Measurements from ENCODE around the gene TMIGD3. TPM values are rescaled to one million over a fixed set of nuclear protein-coding genes. Genes with fewer than 3 reads are reported as not detected.

Gene TMIGD3
- polyA plus RNA-seq, 1 donor (not counting 4 experiments of a cell fraction or from before 2014, with no cell fraction given), result not detected

- DNase-seq (ENCODE audit: low read depth, low spot score) (no peak), FAIRE-seq (no peak)
- dilution Hi-C loops (cut with MboI; ENCODE audit: extremely low pct_ligation_motif_present, low sequenced_read_pairs), result no loop called here
- Histone ChIP-seq H2AFZ (ENCODE audit: control insufficient read depth, low read length) (no peak overlapping the region), H3K4me3 (ENCODE audit: control insufficient read depth in 2 of 3, extremely low read depth in 1 of 3, insufficient read depth in 2 of 3, low read depth in 1 of 3, low read length in 3 of 3) (no peak overlapping the region), H3K4me2 (ENCODE audit: control insufficient read depth, extremely low read depth, insufficient read depth, low read depth, low read length) (no peak overlapping the region), H3K79me2 (ENCODE audit: control insufficient read depth, insufficient read depth, low read length) (no peaks in the 10 kb centered on the region), H3K36me3 (ENCODE audit: control insufficient read depth in 2 of 2, extremely low read depth in 1 of 2, insufficient read depth in 2 of 2, low read length in 2 of 2) (peaks cover 0 to 1% of the 10 kb centered on the region in 2 experiments), H3K4me1 (ENCODE audit: control insufficient read depth, extremely low read depth, insufficient read depth, low read length) (no peaks in the 10 kb centered on the region), H3K9me1 (ENCODE audit: control insufficient read depth, extremely low read depth, insufficient read depth, low read length) (no peaks in the 10 kb centered on the region), H3K27me3 (ENCODE audit: control insufficient read depth, extremely low read depth, insufficient read depth, low read length) (no peaks in the 10 kb centered on the region), H4K20me1 (ENCODE audit: control insufficient read depth, extremely low read depth, insufficient read depth, low read length) (no peaks in the 10 kb centered on the region), H3K9me3 (ENCODE audit: control insufficient read depth, low read depth, low read length) (no peaks in the 10 kb centered on the region), H3K27ac (ENCODE audit: control insufficient read depth, insufficient read depth, low read length) (no peak overlapping the region), H3K9ac (ENCODE audit: control insufficient read depth, extremely low read depth, insufficient read depth, low read length) (no peak overlapping the region)
- TF ChIP-seq EZH2 (IDR thresholded peaks at IDR 0.05; ENCODE audit: low read length) (no peak), CTCF (optimal IDR thresholded peaks at IDR 0.05 in 1 of 3, IDR thresholded peaks at IDR 0.05 in 1 of 3, conservative IDR thresholded peaks at IDR 0.05 in 1 of 3; ENCODE audit: extremely low read depth in 1 of 3, insufficient read depth in 2 of 3, low read length in 3 of 3) (no peak)
Measured at GRCh38 chr1:111476761-111477309, 26.6 kb downstream of the TMIGD3 start.

GRCh38 chr1:111476214-111476613, 27.2 kb downstream of the TMIGD3 start:
- Histone ChIP-seq H3K4me1 (ENCODE audit: control insufficient read depth, extremely low read depth, insufficient read depth, low read length) (no peaks in the 10 kb centered on the region), H3K4me3 (ENCODE audit: control insufficient read depth in 2 of 3, extremely low read depth in 1 of 3, insufficient read depth in 2 of 3, low read depth in 1 of 3, low read length in 3 of 3) (no peak overlapping the region), H3K36me3 (ENCODE audit: control insufficient read depth in 2 of 2, extremely low read depth in 1 of 2, insufficient read depth in 2 of 2, low read length in 2 of 2) (peaks cover 0 to 1% of the 10 kb centered on the region in 2 experiments), H3K9ac (ENCODE audit: control insufficient read depth, extremely low read depth, insufficient read depth, low read length) (no peak overlapping the region), H3K27ac (ENCODE audit: control insufficient read depth, insufficient read depth, low read length) (no peak overlapping the region), H3K9me3 (ENCODE audit: control insufficient read depth, low read depth, low read length) (no peaks in the 10 kb centered on the region), H3K27me3 (ENCODE audit: control insufficient read depth, extremely low read depth, insufficient read depth, low read length) (no peaks in the 10 kb centered on the region), H4K20me1 (ENCODE audit: control insufficient read depth, extremely low read depth, insufficient read depth, low read length) (no peaks in the 10 kb centered on the region), H2AFZ (ENCODE audit: control insufficient read depth, low read length) (no peak overlapping the region), H3K79me2 (ENCODE audit: control insufficient read depth, insufficient read depth, low read length) (no peaks in the 10 kb centered on the region), H3K4me2 (ENCODE audit: control insufficient read depth, extremely low read depth, insufficient read depth, low read depth, low read length) (no peak overlapping the region), H3K9me1 (ENCODE audit: control insufficient read depth, extremely low read depth, insufficient read depth, low read length) (no peaks in the 10 kb centered on the region)
- FAIRE-seq (no peak), DNase-seq (ENCODE audit: low read depth, low spot score) (no peak)
- dilution Hi-C loops (cut with MboI; ENCODE audit: extremely low pct_ligation_motif_present, low sequenced_read_pairs), result no loop called here
- TF ChIP-seq CTCF (optimal IDR thresholded peaks at IDR 0.05 in 1 of 3, IDR thresholded peaks at IDR 0.05 in 1 of 3, conservative IDR thresholded peaks at IDR 0.05 in 1 of 3; ENCODE audit: extremely low read depth in 1 of 3, insufficient read depth in 2 of 3, low read length in 3 of 3) (no peak), EZH2 (IDR thresholded peaks at IDR 0.05; ENCODE audit: low read length) (no peak)
